ENCODE data around the gene FAM120AOS. TPM values are rescaled to one million over a fixed set of nuclear protein-coding genes. Genes with fewer than 3 reads are reported as not detected.

FAM120AOS gene
- total RNA-seq, 1 experiment from 2014 or later: 31.2 TPM

DNA sequence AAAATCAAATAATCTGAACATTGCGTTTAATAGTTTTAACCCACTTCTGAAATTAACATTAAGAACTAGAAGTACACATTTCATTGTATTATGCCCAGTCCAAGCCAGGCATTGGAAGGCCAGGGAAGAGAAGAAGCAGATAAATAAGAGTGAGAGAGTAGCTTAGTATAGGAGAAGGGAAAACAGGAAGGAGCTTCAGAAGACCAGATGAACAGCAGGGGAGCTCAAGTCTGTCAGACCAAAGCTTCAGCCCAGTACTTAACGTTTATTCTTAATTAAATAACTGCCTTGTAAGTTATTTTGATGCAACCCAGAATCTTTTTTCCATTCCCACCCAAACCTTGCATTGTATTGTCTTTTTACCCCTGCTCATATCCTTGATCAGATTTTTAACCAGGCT is 11.5 kb upstream of the FAM120AOS start:
- Histone ChIP-seq H3K9ac (ENCODE audit: low read length) (no peak overlapping the region), H3K79me2 (ENCODE audit: insufficient read depth, low read length) (peaks cover 100% of the 10 kb centered on the region), H4K20me1 (ENCODE audit: insufficient read depth) (peaks cover 27% of the 10 kb centered on the region; the same call in 1 of the 2 replicates), H3K36me3 (ENCODE audit: control insufficient read depth in 1 of 2, insufficient read depth in 2 of 2, low read length in 2 of 2) (no peaks in the 10 kb centered on the region), H3K9me2 (ENCODE audit: insufficient read depth) (no peaks in the 10 kb centered on the region), H3K4me2 (ENCODE audit: low read length) (no peak overlapping the region), H3K4me3 (replicated peaks in 1 of 2; ENCODE audit: low read depth in 1 of 2, low read length in 2 of 2) (no peak overlapping the region), H3K27me3 (ENCODE audit: insufficient read depth, low read length) (no peaks in the 10 kb centered on the region), H3K9me3 (ENCODE audit: control insufficient read depth in 1 of 2, insufficient read depth in 1 of 2, low read depth in 1 of 2, low read length in 2 of 2) (no peaks in the 10 kb centered on the region), H3K27ac (ENCODE audit: low read depth, low read length) (no peak overlapping the region), H2AFZ (ENCODE audit: low read depth, low read length, poor library complexity, severe bottlenecking) (no peak overlapping the region), H3K4me1 (ENCODE audit: control insufficient read depth in 1 of 2, insufficient read depth in 2 of 2, low read length in 2 of 2) (peaks cover 12 to 20% of the 10 kb centered on the region in 2 experiments)
- RAD21 ChIA-PET (ENCODE audit: low non-redundant PET in 1 of 2, low total read pairs in 2 of 2, uncharacterized antibody in 2 of 2, unreplicated experiment in 2 of 2): no interaction called here
- no peak for TF ChIP-seq FOSL1 (IDR thresholded peaks at IDR 0.05; ENCODE audit: low read depth)
- BruUV-seq (replicated peaks): no TSS peak
- DNase-seq (ENCODE audit: low read depth, low spot score): no peak
- CTCF ChIA-PET: interaction anchor here (1.0 kb wide), 1 partner anchor 101 kb away, joined by 5 read pairs; no protein-coding TSS in a partner anchor
- no peak for ATAC-seq
- intact Hi-C loops (cut with micrococcal nuclease): no loop called here
- POLR2A ChIA-PET: interaction anchor here (2.0 kb wide), 1 partner anchor 11 kb away, joined by 6 read pairs; the partner anchor contains the start of gene FAM120AOS

- H3K27ac ChIP-seq (ENCODE audit: low read depth, low read length): no peak overlapping the region
Observed at GRCh38 chr9:93464395-93464794, 11.0 kb upstream of the FAM120AOS start.

More at GRCh38 chr9:93464395-93464794, 11.0 kb upstream of the FAM120AOS start:
- CTCF ChIA-PET: interaction anchor here (1.0 kb wide), 1 partner anchor 102 kb away, joined by 5 read pairs; no protein-coding TSS in a partner anchor
- no peaks in the 10 kb centered on the region for H3K9me2 ChIP-seq (ENCODE audit: insufficient read depth)
- no TSS peak for BruUV-seq (replicated peaks)
- intact Hi-C loops (cut with micrococcal nuclease): no loop called here
- H3K9me3 ChIP-seq (ENCODE audit: control insufficient read depth in 1 of 2, insufficient read depth in 1 of 2, low read depth in 1 of 2, low read length in 2 of 2): no peaks in the 10 kb centered on the region
- no peaks in the 10 kb centered on the region for H3K27me3 ChIP-seq (ENCODE audit: insufficient read depth, low read length)
- ATAC-seq: no peak
- no peak overlapping the region for H2AFZ ChIP-seq (ENCODE audit: low read depth, low read length, poor library complexity, severe bottlenecking)
- RAD21 ChIA-PET (ENCODE audit: low non-redundant PET in 1 of 2, low total read pairs in 2 of 2, uncharacterized antibody in 2 of 2, unreplicated experiment in 2 of 2): no interaction called here
- H4K20me1 ChIP-seq (ENCODE audit: insufficient read depth): peaks cover 31% of the 10 kb centered on the region; the same call in 1 of the 2 replicates
- no peak overlapping the region for H3K4me3 ChIP-seq (replicated peaks in 1 of 2; ENCODE audit: low read depth in 1 of 2, low read length in 2 of 2)
- H3K36me3 ChIP-seq (ENCODE audit: control insufficient read depth in 1 of 2, insufficient read depth in 2 of 2, low read length in 2 of 2): no peaks in the 10 kb centered on the region
- H3K4me1 ChIP-seq (ENCODE audit: control insufficient read depth in 1 of 2, insufficient read depth in 2 of 2, low read length in 2 of 2): peaks cover 12 to 20% of the 10 kb centered on the region in 2 experiments
- TF ChIP-seq POLR2A (IDR thresholded peaks at IDR 0.05; ENCODE audit: borderline replicate concordance, extremely low read depth, insufficient read depth, insufficient read length) (no peak), EZH2phosphoT487 (IDR thresholded peaks at IDR 0.05; ENCODE audit: borderline replicate concordance) (no peak), ZFX (IDR thresholded peaks at IDR 0.05) (no peak), ZNF274 (IDR thresholded peaks at IDR 0.05; ENCODE audit: low read depth, low read length) (no peak), YY1 (IDR thresholded peaks at IDR 0.05; ENCODE audit: extremely low read depth, insufficient replicate concordance, low read depth, low read length) (no peak), POLR2AphosphoS5 (IDR thresholded peaks at IDR 0.05; ENCODE audit: low read depth, low read length) (no peak), RAD21 (IDR thresholded peaks at IDR 0.05; ENCODE audit: low read depth) (no peak)
- TF ChIP-seq, protein P1, sequence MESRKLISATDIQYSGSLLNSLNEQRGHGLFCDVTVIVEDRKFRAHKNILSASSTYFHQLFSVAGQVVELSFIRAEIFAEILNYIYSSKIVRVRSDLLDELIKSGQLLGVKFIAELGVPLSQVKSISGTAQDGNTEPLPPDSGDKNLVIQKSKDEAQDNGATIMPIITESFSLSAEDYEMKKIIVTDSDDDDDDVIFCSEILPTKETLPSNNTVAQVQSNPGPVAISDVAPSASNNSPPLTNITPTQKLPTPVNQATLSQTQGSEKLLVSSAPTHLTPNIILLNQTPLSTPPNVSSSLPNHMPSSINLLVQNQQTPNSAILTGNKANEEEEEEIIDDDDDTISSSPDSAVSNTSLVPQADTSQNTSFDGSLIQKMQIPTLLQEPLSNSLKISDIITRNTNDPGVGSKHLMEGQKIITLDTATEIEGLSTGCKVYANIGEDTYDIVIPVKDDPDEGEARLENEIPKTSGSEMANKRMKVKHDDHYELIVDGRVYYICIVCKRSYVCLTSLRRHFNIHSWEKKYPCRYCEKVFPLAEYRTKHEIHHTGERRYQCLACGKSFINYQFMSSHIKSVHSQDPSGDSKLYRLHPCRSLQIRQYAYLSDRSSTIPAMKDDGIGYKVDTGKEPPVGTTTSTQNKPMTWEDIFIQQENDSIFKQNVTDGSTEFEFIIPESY (IDR thresholded peaks at IDR 0.05; ENCODE audit: extremely low read depth, insufficient replicate concordance, low read length): no peak
- H3K4me2 ChIP-seq (ENCODE audit: low read length): no peak overlapping the region
- peaks cover 100% of the 10 kb centered on the region for H3K79me2 ChIP-seq (ENCODE audit: insufficient read depth, low read length)
- DNase-seq (ENCODE audit: low read depth, low spot score): no peak
- POLR2A ChIA-PET: interaction anchor here (2.0 kb wide), 1 partner anchor 11 kb away, joined by 6 read pairs; the partner anchor contains the start of gene FAM120AOS
- H3K9ac ChIP-seq (ENCODE audit: low read length): no peak overlapping the region

Data from HCT116 (cell line).